Astrocyte of the cerebellum (primary cell): ENCODE measurements around the gene NXPH2.
"Not testable (repeated sequence)": the region's sequence is repeated elsewhere in the genome, so short reads cannot be mapped to it uniquely, and the experiment has no call there.

Experiments
- DNase-seq: peaks from one replicate; pipeline ENCODE4 v3.0.0-alpha.2; 2011; ENCODE audit warnings: low read depth
- H3K4me3 ChIP-seq: 2 replicates; pipeline ENCODE4 v1.5.1; 2011; ENCODE audit warnings: mild to moderate bottlenecking, low read depth, low read length, moderate library complexity
- CTCF ChIP-seq: IDR thresholded peaks from 2 replicates; pipeline ENCODE4 v1.5.1; 2012; ENCODE audit warnings: low read length, low read depth, moderate library complexity, mild to moderate bottlenecking; ENCODE audit errors: missing control alignments
- in situ Hi-C: cut with HindIII; loops from 2 replicates; pipeline ENCODE4 v1.10.0; 2017; ENCODE audit warnings: low sequenced_read_pairs

The NXPH2 gene

DNA sequence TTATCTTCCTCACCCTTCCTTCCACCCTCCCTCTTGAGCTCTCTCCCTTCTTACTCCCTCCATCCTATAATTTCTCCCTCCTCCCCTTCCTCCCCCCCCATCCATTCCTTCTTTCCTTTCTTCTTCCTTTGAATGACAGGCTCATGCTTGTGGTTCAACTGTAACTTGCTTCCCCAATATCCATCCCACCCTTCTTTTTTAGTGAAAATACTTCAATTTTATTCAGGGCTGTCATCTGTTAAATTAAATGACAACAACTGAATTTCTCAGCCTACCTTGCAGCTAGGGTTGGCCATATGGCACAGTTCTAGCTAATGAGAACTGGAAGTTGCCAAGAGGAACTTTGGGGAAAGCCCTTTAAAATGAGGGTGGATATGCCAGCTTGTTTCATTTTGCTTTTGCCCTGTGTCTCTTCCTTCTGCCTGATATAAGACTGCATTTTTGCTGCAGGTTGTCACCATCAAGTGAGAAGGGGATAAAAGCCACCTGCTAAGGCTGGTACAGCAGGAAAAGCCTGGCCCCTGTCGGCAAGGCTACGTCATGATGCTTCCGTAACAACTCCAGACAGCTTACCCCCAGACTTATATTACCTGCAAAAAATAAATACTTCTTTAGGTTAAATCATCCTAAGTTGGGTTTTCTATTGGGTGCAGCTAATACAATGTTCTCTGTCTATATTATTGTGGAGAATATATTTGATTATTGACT, 121.8 kb downstream of the NXPH2 start:
- H3K4me3 ChIP-seq, result no peak overlapping the region
- TF ChIP-seq CTCF, result no peak
- no peak for DNase-seq
- in situ Hi-C loops, result no loop called here

DNA sequence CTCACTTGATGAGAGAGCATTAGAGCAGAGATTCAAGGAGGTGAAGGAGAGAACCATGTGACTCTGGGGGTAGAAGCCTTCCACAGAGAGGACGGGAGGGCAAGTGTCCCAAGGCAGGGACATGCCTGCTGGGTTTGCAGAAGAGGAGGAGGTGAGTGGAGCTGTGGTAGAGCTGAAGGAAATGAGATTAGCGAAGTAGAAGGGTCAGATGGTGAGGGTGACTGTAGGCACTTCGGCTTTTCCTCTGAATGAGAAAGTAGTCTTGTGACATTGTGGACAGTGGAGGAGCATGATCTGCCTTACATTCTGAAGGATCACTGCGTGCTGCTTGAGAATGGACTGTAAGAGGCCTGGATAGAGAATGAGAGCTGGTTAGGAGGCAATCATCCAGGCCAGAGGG, 126.0 kb downstream of the NXPH2 start:
- TF ChIP-seq CTCF, result no peak
- no peak overlapping the region for H3K4me3 ChIP-seq
- in situ Hi-C loops, result loop anchor here (5.0 kb wide), 1 partner anchor 92 kb away; no protein-coding TSS in a partner anchor
- DNase-seq, result no peak

- H3K4me3 ChIP-seq, result no peak overlapping the region
- no peak for DNase-seq
- no peak for TF ChIP-seq CTCF
- in situ Hi-C loops, result loop anchor here (5.0 kb wide), 1 partner anchor 90 kb away; no protein-coding TSS in a partner anchor
Measured at GRCh38 chr2:138652378-138652777, 127.8 kb downstream of the NXPH2 start.

GRCh38 chr2:138649571-138649970, 130.6 kb downstream of the NXPH2 start:
- H3K4me3 ChIP-seq, result no peak overlapping the region
- no peak for DNase-seq
- in situ Hi-C loops, result no loop called here
- no peak for TF ChIP-seq CTCF

- no peak for DNase-seq
- H3K4me3 ChIP-seq, result no peak overlapping the region
- in situ Hi-C loops, result no loop called here
- no peak for TF ChIP-seq CTCF
Measured at GRCh38 chr2:138648606-138649005, 131.6 kb downstream of the NXPH2 start.

DNA sequence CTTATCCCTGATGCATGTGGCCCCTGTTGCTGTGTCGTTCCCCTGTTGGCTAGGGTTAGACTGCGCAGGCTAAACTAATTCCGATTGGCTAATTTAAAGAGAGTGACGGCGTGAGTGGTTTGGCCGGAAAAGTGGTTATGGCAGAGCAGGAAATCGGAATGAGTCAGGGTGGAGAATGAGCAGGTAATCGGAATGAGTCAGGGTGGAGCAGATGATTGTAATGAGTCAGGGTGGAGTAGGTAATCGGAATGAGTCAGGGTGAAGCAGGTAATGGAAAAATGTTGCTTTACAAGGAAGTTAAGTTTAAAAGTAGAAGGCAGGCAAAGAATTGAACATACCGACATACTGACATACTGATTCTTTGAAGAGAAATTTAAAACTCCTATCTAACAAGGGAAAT, 135.4 kb downstream of the NXPH2 start:
- H3K4me3 ChIP-seq, in situ Hi-C loops, DNase-seq: not testable (repeated sequence)

GRCh38 chr2:138640921-138641676, 139.1 kb downstream of the NXPH2 start:
- DNase-seq, result no peak
- in situ Hi-C loops, result no loop called here
- no peak overlapping the region for H3K4me3 ChIP-seq
- TF ChIP-seq CTCF, result no peak
